Measurements from ENCODE around the gene MAST4. TPM values are rescaled to one million over a fixed set of nuclear protein-coding genes. Genes with fewer than 3 reads are reported as not detected.
A peak's percentile ranks its signal among the peaks of the same experiment; 100 is the strongest.

Gene MAST4
- total RNA-seq (31.4 TPM), polyA plus RNA-seq (ENCODE audit: insufficient read depth, low read depth, low replicate concordance) (27.3 TPM)
- long read RNA-seq, donor 1, partial matches to known transcripts, result 0 of 1 reads
- long read RNA-seq, donor 1, other reads (novel, unspliced or antisense), result 0 of 1 reads
- long read RNA-seq, donor 2, result 0 reads
- long read RNA-seq, donor 3, result 0 reads
- long read RNA-seq, donor 4, partial matches to known transcripts, result 0 of 2 reads
- long read RNA-seq, donor 4, other reads (novel, unspliced or antisense), result 0 of 2 reads
- long read RNA-seq, donor 5, result 0 reads
- long read RNA-seq, donor 6, partial matches to known transcripts, result 0 of 1 reads
- long read RNA-seq, donor 6, other reads (novel, unspliced or antisense), result 0 of 1 reads
- long read RNA-seq, donor 7, partial matches to known transcripts, result 2 of 33 reads
- long read RNA-seq, donor 7, other reads (novel, unspliced or antisense), result 29 of 33 reads
- long read RNA-seq, donor 8, partial matches to known transcripts, result 0 of 2 reads
- long read RNA-seq, donor 8, other reads (novel, unspliced or antisense), result 0 of 2 reads
- long read RNA-seq, donor 9, result 0 reads
- long read RNA-seq, donor 10, partial matches to known transcripts, result 0 of 1 reads
- long read RNA-seq, donor 10, other reads (novel, unspliced or antisense), result 0 of 1 reads

- peak within 1 kb of the TSS in 1 of 2 donors; percentile 19 for H3K27ac ChIP-seq (ENCODE audit: low read depth in 2 of 2, low read length in 2 of 2)
- TF ChIP-seq, protein P1, sequence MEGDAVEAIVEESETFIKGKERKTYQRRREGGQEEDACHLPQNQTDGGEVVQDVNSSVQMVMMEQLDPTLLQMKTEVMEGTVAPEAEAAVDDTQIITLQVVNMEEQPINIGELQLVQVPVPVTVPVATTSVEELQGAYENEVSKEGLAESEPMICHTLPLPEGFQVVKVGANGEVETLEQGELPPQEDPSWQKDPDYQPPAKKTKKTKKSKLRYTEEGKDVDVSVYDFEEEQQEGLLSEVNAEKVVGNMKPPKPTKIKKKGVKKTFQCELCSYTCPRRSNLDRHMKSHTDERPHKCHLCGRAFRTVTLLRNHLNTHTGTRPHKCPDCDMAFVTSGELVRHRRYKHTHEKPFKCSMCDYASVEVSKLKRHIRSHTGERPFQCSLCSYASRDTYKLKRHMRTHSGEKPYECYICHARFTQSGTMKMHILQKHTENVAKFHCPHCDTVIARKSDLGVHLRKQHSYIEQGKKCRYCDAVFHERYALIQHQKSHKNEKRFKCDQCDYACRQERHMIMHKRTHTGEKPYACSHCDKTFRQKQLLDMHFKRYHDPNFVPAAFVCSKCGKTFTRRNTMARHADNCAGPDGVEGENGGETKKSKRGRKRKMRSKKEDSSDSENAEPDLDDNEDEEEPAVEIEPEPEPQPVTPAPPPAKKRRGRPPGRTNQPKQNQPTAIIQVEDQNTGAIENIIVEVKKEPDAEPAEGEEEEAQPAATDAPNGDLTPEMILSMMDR (IDR thresholded peaks at IDR 0.05; ENCODE audit: borderline replicate concordance, extremely low read depth, insufficient read depth), result no peak
- H3K9ac ChIP-seq (ENCODE audit: low read length in 3 of 3), result peak within 1 kb of the TSS in 2 of 3 donors; percentile 41 to 53
- H3K9me3 ChIP-seq (ENCODE audit: control insufficient read depth in 2 of 3, insufficient read depth in 1 of 3, low read length in 3 of 3), result no peaks in the 10 kb centered on the region
- H3K4me1 ChIP-seq (ENCODE audit: control insufficient read depth in 2 of 3, insufficient read depth in 2 of 3, low read depth in 1 of 3, low read length in 3 of 3), result peaks cover 2 to 3% (median 2%) of the 10 kb centered on the region in 3 donors
- H3K4me3 ChIP-seq (ENCODE audit: low read length in 3 of 3), result peak within 1 kb of the TSS; percentile 68 to 80 (median 68)
- H3K27me3 ChIP-seq (ENCODE audit: control insufficient read depth, insufficient read depth, low read length), result no peaks in the 10 kb centered on the region
- H3K36me3 ChIP-seq (ENCODE audit: control insufficient read depth in 2 of 3, insufficient read depth in 3 of 3, low read length in 3 of 3), result no peaks in the 10 kb centered on the region
- peak; percentile 94 to 97 (median 95) for DNase-seq
- intact Hi-C loops (cut with DNase I), result no loop called here
- no peak for FAIRE-seq
Measured at GRCh38 chr5:66595756-66596635, at the start of gene MAST4. Gene MAST4, plus strand, starts transcription at chr5:66596393. Its CDS starts 263 bp downstream, at chr5:66596656.

- H3K4me3 ChIP-seq (ENCODE audit: low read length in 3 of 3), result no peak overlapping the region
- FAIRE-seq (no peak), DNase-seq (no peak)
- H3K36me3 ChIP-seq (ENCODE audit: control insufficient read depth in 2 of 3, insufficient read depth in 3 of 3, low read length in 3 of 3), result no peaks in the 10 kb centered on the region
- intact Hi-C loops (cut with DNase I), result no loop called here
- no peaks in the 10 kb centered on the region for H3K4me1 ChIP-seq (ENCODE audit: control insufficient read depth in 2 of 3, insufficient read depth in 2 of 3, low read depth in 1 of 3, low read length in 3 of 3)
- no peak overlapping the region for H3K27ac ChIP-seq (ENCODE audit: low read depth in 2 of 2, low read length in 2 of 2)
- no peaks in the 10 kb centered on the region for H3K9me3 ChIP-seq (ENCODE audit: control insufficient read depth in 2 of 3, insufficient read depth in 1 of 3, low read length in 3 of 3)
- no peaks in the 10 kb centered on the region for H3K27me3 ChIP-seq (ENCODE audit: control insufficient read depth, insufficient read depth, low read length)
- TF ChIP-seq, protein P1 (IDR thresholded peaks at IDR 0.05; ENCODE audit: borderline replicate concordance, extremely low read depth, insufficient read depth), result no peak
- no peak overlapping the region for H3K9ac ChIP-seq (ENCODE audit: low read length in 3 of 3)
Measured at GRCh38 chr5:66546541-66546940, 49.7 kb upstream of the MAST4 start.

DNA sequence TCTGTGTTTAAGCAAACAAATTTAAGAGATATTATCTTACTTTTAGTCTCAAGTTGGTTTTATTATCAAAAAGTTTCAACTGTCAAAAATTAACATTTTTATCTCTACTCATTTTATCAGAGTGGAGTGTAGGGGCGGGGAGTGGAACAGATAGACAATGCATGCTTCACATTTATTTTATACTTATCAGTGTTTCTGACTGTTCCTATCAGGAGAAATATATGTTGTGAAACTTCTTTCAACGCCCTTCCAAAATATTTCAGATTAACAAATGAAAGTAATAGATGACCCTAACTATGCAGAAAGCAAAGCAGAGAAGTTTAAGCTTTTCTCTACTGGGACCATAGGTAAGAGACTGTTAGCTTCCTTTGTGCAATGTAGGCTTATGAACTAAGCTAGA is 44.9 kb upstream of the MAST4 start:
- Histone ChIP-seq H3K9ac (ENCODE audit: low read length in 3 of 3) (no peak overlapping the region), H3K36me3 (ENCODE audit: control insufficient read depth in 2 of 3, insufficient read depth in 3 of 3, low read length in 3 of 3) (no peaks in the 10 kb centered on the region), H3K27ac (ENCODE audit: low read depth in 2 of 2, low read length in 2 of 2) (no peak overlapping the region), H3K27me3 (ENCODE audit: control insufficient read depth, insufficient read depth, low read length) (no peaks in the 10 kb centered on the region), H3K9me3 (ENCODE audit: control insufficient read depth in 2 of 3, insufficient read depth in 1 of 3, low read length in 3 of 3) (peaks cover 0 to 6% (median 0%) of the 10 kb centered on the region in 3 donors), H3K4me1 (ENCODE audit: control insufficient read depth in 2 of 3, insufficient read depth in 2 of 3, low read depth in 1 of 3, low read length in 3 of 3) (no peaks in the 10 kb centered on the region), H3K4me3 (ENCODE audit: low read length in 3 of 3) (no peak overlapping the region)
- FAIRE-seq (no peak), DNase-seq (no peak)
- TF ChIP-seq, protein P1 (IDR thresholded peaks at IDR 0.05; ENCODE audit: borderline replicate concordance, extremely low read depth, insufficient read depth), result no peak
- intact Hi-C loops (cut with DNase I), result no loop called here
